ENCODE results near the gene DGKI. TPM values are rescaled to one million over a fixed set of nuclear protein-coding genes. Genes with fewer than 3 reads are reported as not detected.

DGKI gene
- total and polyA plus RNA-seq, 2 experiments from 2014 or later = 0.16 to 1.0 TPM

DNA sequence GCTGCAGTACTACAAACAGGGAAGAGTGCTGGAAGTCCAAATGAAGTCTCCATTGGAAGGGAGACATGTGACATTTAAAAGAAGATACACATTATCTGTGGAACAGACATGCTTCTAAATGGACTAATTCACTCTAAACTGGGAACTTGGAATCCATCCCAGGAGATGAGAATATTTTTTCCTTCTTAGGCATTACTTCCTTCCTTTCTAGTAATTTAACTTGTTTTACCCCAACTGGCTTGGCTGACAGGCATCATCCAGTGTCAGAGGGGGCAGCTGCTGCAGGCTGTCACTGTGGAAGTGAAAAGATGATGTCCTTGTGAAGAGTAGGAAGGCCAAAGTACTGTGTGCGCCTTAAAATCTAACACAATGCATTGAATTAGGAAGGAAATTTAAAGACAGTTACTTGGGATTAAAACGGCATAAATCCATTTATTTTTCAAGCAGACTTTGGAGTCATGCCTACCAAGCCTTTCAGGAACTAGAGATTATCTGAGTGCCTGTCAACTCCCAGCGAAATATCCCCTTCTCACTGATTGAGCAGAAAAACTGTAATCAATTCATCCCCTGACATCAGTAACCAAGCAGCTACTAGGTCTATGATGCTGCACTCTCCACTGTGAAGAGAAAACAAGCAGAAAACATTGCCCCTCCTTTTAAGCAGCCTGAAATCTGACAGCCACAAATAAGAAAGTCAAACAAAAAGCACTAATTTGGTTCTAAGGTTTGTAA lies 161.2 kb downstream of the DGKI start (continued):
- TF ChIP-seq JUNB (IDR thresholded peaks at IDR 0.05; ENCODE audit: unreplicated experiment) (no peak), POLR2AphosphoS5 (IDR thresholded peaks at IDR 0.05; ENCODE audit: low read depth) (no peak), STAT1 (IDR thresholded peaks at IDR 0.05; ENCODE audit: unreplicated experiment) (no peak), CREB1 (CRISPR knock-in tag; IDR thresholded peaks at IDR 0.05; ENCODE audit: low read depth) (no peak), ZNF331 (CRISPR knock-in tag; IDR thresholded peaks at IDR 0.05; ENCODE audit: low read depth) (no peak)
- TF ChIP-seq, protein P1, sequence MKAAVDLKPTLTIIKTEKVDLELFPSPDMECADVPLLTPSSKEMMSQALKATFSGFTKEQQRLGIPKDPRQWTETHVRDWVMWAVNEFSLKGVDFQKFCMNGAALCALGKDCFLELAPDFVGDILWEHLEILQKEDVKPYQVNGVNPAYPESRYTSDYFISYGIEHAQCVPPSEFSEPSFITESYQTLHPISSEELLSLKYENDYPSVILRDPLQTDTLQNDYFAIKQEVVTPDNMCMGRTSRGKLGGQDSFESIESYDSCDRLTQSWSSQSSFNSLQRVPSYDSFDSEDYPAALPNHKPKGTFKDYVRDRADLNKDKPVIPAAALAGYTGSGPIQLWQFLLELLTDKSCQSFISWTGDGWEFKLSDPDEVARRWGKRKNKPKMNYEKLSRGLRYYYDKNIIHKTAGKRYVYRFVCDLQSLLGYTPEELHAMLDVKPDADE (IDR thresholded peaks at IDR 0.05) = no peak

DNA sequence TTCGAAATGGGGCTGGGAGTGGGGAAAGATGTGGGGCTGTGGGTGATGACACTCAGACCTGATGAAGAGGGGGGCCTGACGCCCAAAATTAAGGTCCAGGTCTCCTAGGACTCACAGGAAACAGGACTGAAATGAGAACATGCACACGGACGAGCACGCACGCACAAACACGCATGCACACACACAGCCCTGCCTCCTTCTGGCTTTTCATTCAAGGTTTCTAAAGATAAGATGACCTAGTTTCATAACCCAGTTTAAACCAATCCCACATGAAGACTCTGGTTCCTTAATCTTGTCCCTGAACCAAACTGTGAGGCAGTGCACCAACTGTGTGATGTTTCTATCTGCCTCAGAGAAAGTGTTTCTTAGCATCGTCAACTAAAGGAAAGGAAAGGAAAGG lies 162.0 kb downstream of the DGKI start:
- no peaks in the 10 kb centered on the region for H4K20me1 ChIP-seq (replicated peaks; ENCODE audit: insufficient read depth)
- H3K4me3 ChIP-seq = no peak overlapping the region
- no peak overlapping the region for H3K27ac Mint-ChIP-seq
- H3K9me3 Mint-ChIP-seq = no peaks in the 10 kb centered on the region
- no peak overlapping the region for H3K4me3 Mint-ChIP-seq
- no peaks in the 10 kb centered on the region for H3K27me3 Mint-ChIP-seq (ENCODE audit: insufficient read depth, low read depth, poor library complexity)
- no peaks in the 10 kb centered on the region; the same call in 1 of the 3 replicates for H3K4me1 Mint-ChIP-seq
- H3K4me1 ChIP-seq (ENCODE audit: insufficient read depth) = peaks cover 11% of the 10 kb centered on the region; the same call in 1 of the 2 replicates
- ATAC-seq (no peak), DNase-seq (ENCODE audit: low spot score) (no peak)
- no peaks in the 10 kb centered on the region for H3K36me3 ChIP-seq (ENCODE audit: insufficient read depth)
- no peaks in the 10 kb centered on the region for H3F3A ChIP-seq (replicated peaks; ENCODE audit: low read depth)
- no peaks in the 10 kb centered on the region for H3K79me2 ChIP-seq (replicated peaks; ENCODE audit: insufficient read depth)
- peaks cover 15% of the 10 kb centered on the region; the same call in 1 of the 2 replicates for H3K9me2 ChIP-seq (ENCODE audit: insufficient read depth)
- H3K36me3 Mint-ChIP-seq (ENCODE audit: low read depth) = no peaks in the 10 kb centered on the region
- no peaks in the 10 kb centered on the region for H3K27me3 ChIP-seq (ENCODE audit: insufficient read depth)
- H3K4me2 ChIP-seq = no peak overlapping the region
- H3K27ac ChIP-seq (ENCODE audit: low read depth) = no peak overlapping the region
- peak overlapping the region; percentile 64; the same call in 1 of the 2 replicates for H2AFZ ChIP-seq
- TF ChIP-seq CREB1 (CRISPR knock-in tag; IDR thresholded peaks at IDR 0.05; ENCODE audit: low read depth) (no peak), ZNF114 (CRISPR knock-in tag; IDR thresholded peaks at IDR 0.05) (no peak), EZH2 (IDR thresholded peaks at IDR 0.05; ENCODE audit: low read depth, unreplicated experiment) (no peak), ZNF331 (CRISPR knock-in tag; IDR thresholded peaks at IDR 0.05; ENCODE audit: low read depth) (no peak), STAT1 (IDR thresholded peaks at IDR 0.05; ENCODE audit: unreplicated experiment) (no peak), EZH2phosphoT487 (IDR thresholded peaks at IDR 0.05; ENCODE audit: unreplicated experiment) (no peak)
- TF ChIP-seq, protein P2, sequence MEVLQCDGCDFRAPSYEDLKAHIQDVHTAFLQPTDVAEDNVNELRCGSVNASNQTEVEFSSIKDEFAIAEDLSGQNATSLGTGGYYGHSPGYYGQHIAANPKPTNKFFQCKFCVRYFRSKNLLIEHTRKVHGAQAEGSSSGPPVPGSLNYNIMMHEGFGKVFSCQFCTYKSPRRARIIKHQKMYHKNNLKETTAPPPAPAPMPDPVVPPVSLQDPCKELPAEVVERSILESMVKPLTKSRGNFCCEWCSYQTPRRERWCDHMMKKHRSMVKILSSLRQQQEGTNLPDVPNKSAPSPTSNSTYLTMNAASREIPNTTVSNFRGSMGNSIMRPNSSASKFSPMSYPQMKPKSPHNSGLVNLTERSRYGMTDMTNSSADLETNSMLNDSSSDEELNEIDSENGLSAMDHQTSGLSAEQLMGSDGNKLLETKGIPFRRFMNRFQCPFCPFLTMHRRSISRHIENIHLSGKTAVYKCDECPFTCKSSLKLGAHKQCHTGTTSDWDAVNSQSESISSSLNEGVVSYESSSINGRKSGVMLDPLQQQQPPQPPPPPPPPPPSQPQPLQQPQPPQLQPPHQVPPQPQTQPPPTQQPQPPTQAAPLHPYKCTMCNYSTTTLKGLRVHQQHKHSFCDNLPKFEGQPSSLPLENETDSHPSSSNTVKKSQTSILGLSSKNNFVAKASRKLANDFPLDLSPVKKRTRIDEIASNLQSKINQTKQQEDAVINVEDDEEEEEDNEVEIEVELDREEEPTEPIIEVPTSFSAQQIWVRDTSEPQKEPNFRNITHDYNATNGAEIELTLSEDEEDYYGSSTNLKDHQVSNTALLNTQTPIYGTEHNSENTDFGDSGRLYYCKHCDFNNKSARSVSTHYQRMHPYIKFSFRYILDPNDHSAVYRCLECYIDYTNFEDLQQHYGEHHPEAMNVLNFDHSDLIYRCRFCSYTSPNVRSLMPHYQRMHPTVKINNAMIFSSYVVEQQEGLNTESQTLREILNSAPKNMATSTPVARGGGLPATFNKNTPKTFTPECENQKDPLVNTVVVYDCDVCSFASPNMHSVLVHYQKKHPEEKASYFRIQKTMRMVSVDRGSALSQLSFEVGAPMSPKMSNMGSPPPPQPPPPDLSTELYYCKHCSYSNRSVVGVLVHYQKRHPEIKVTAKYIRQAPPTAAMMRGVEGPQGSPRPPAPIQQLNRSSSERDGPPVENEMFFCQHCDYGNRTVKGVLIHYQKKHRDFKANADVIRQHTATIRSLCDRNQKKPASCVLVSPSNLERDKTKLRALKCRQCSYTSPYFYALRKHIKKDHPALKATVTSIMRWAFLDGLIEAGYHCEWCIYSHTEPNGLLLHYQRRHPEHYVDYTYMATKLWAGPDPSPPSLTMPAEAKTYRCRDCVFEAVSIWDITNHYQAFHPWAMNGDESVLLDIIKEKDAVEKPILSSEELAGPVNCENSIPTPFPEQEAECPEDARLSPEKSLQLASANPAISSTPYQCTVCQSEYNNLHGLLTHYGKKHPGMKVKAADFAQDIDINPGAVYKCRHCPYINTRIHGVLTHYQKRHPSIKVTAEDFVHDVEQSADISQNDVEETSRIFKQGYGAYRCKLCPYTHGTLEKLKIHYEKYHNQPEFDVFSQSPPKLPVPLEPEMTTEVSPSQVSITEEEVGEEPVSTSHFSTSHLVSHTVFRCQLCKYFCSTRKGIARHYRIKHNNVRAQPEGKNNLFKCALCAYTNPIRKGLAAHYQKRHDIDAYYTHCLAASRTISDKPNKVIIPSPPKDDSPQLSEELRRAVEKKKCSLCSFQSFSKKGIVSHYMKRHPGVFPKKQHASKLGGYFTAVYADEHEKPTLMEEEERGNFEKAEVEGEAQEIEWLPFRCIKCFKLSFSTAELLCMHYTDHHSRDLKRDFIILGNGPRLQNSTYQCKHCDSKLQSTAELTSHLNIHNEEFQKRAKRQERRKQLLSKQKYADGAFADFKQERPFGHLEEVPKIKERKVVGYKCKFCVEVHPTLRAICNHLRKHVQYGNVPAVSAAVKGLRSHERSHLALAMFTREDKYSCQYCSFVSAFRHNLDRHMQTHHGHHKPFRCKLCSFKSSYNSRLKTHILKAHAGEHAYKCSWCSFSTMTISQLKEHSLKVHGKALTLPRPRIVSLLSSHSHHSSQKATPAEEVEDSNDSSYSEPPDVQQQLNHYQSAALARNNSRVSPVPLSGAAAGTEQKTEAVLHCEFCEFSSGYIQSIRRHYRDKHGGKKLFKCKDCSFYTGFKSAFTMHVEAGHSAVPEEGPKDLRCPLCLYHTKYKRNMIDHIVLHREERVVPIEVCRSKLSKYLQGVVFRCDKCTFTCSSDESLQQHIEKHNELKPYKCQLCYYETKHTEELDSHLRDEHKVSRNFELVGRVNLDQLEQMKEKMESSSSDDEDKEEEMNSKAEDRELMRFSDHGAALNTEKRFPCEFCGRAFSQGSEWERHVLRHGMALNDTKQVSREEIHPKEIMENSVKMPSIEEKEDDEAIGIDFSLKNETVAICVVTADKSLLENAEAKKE (CRISPR knock-in tag; IDR thresholded peaks at IDR 0.05) = no peak
- TF ChIP-seq, protein P3, sequence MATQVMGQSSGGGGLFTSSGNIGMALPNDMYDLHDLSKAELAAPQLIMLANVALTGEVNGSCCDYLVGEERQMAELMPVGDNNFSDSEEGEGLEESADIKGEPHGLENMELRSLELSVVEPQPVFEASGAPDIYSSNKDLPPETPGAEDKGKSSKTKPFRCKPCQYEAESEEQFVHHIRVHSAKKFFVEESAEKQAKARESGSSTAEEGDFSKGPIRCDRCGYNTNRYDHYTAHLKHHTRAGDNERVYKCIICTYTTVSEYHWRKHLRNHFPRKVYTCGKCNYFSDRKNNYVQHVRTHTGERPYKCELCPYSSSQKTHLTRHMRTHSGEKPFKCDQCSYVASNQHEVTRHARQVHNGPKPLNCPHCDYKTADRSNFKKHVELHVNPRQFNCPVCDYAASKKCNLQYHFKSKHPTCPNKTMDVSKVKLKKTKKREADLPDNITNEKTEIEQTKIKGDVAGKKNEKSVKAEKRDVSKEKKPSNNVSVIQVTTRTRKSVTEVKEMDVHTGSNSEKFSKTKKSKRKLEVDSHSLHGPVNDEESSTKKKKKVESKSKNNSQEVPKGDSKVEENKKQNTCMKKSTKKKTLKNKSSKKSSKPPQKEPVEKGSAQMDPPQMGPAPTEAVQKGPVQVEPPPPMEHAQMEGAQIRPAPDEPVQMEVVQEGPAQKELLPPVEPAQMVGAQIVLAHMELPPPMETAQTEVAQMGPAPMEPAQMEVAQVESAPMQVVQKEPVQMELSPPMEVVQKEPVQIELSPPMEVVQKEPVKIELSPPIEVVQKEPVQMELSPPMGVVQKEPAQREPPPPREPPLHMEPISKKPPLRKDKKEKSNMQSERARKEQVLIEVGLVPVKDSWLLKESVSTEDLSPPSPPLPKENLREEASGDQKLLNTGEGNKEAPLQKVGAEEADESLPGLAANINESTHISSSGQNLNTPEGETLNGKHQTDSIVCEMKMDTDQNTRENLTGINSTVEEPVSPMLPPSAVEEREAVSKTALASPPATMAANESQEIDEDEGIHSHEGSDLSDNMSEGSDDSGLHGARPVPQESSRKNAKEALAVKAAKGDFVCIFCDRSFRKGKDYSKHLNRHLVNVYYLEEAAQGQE (IDR thresholded peaks at IDR 0.05; ENCODE audit: unreplicated experiment) = no peak
- TF ChIP-seq, protein P1 (IDR thresholded peaks at IDR 0.05) = no peak

Measured in GM23338 (cell line).